ENCODE measurements around the gene RBFOX2. TPM values are rescaled to one million over a fixed set of nuclear protein-coding genes. Genes with fewer than 3 reads are reported as not detected.

Gene RBFOX2
- total RNA-seq, 2 donors from 2014 or later = 81.8 to 86.0 TPM

DNA sequence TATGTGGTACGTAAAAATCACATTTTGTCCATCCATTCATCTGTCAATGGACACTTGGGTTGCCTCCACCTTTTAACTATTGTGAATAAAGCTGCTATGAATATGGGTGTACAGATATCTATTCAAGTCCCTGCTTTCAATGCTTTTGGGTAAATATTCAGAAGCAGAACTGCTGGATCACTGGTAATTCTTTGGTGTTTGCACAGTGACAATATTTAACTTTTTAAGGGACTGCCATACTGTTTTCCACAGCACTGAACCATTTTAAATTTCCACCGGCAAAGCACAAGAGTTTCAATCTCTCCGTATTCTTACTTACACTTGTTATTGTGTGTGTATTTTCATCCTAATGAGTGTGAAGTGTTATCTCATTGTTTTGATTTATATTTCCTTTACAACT is 79.4 kb downstream of the RBFOX2 start:
- Histone ChIP-seq H3K27me3 (no peaks in the 10 kb centered on the region), H3K9me3 (no peaks in the 10 kb centered on the region), H3K4me1 (peaks cover 0 to 9% of the 10 kb centered on the region in 2 donors), H3K4me3 (no peak overlapping the region), H3K27ac (no peak overlapping the region), H3K36me3 (no peaks in the 10 kb centered on the region)
- no peak for DNase-seq (ENCODE audit: low spot score)
- TF ChIP-seq, protein P1, sequence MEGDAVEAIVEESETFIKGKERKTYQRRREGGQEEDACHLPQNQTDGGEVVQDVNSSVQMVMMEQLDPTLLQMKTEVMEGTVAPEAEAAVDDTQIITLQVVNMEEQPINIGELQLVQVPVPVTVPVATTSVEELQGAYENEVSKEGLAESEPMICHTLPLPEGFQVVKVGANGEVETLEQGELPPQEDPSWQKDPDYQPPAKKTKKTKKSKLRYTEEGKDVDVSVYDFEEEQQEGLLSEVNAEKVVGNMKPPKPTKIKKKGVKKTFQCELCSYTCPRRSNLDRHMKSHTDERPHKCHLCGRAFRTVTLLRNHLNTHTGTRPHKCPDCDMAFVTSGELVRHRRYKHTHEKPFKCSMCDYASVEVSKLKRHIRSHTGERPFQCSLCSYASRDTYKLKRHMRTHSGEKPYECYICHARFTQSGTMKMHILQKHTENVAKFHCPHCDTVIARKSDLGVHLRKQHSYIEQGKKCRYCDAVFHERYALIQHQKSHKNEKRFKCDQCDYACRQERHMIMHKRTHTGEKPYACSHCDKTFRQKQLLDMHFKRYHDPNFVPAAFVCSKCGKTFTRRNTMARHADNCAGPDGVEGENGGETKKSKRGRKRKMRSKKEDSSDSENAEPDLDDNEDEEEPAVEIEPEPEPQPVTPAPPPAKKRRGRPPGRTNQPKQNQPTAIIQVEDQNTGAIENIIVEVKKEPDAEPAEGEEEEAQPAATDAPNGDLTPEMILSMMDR (IDR thresholded peaks at IDR 0.05) = no peak

GRCh38 chr22:35947794-35948425 is 80.7 kb downstream of the RBFOX2 start:
- Histone ChIP-seq H3K36me3 (no peaks in the 10 kb centered on the region), H3K9me3 (no peaks in the 10 kb centered on the region), H3K4me3 (no peak overlapping the region), H3K27ac (no peak overlapping the region), H3K4me1 (peaks cover 0 to 9% of the 10 kb centered on the region in 2 donors), H3K27me3 (no peaks in the 10 kb centered on the region)
- TF ChIP-seq, protein P1 (IDR thresholded peaks at IDR 0.05) = no peak
- DNase-seq (ENCODE audit: low spot score) = no peak

GRCh38 chr22:35944458-35944857 is 84.2 kb downstream of the RBFOX2 start:
- no peaks in the 10 kb centered on the region for H3K36me3 ChIP-seq
- no peak for DNase-seq (ENCODE audit: low spot score)
- no peak overlapping the region for H3K27ac ChIP-seq
- no peaks in the 10 kb centered on the region for H3K9me3 ChIP-seq
- no peaks in the 10 kb centered on the region for H3K4me1 ChIP-seq
- TF ChIP-seq, protein P1 (IDR thresholded peaks at IDR 0.05) = no peak
- H3K4me3 ChIP-seq = no peak overlapping the region
- no peaks in the 10 kb centered on the region for H3K27me3 ChIP-seq

- no peak overlapping the region for H3K27ac ChIP-seq
- TF ChIP-seq, protein P1 (IDR thresholded peaks at IDR 0.05) = no peak
- no peaks in the 10 kb centered on the region for H3K36me3 ChIP-seq
- no peak for DNase-seq (ENCODE audit: low spot score)
- no peak overlapping the region for H3K4me3 ChIP-seq
- no peaks in the 10 kb centered on the region for H3K4me1 ChIP-seq
- no peaks in the 10 kb centered on the region for H3K9me3 ChIP-seq
- H3K27me3 ChIP-seq = no peaks in the 10 kb centered on the region
Observed at GRCh38 chr22:35940166-35940565, 88.5 kb downstream of the RBFOX2 start.

- Histone ChIP-seq H3K27ac (no peak overlapping the region), H3K9me3 (no peaks in the 10 kb centered on the region), H3K4me1 (no peaks in the 10 kb centered on the region), H3K27me3 (no peaks in the 10 kb centered on the region), H3K4me3 (no peak overlapping the region), H3K36me3 (no peaks in the 10 kb centered on the region)
- TF ChIP-seq, protein P1 (IDR thresholded peaks at IDR 0.05) = no peak
- no peak for DNase-seq (ENCODE audit: low spot score)
Observed at GRCh38 chr22:35938226-35938625, 90.4 kb downstream of the RBFOX2 start.

- Histone ChIP-seq H3K4me1 (peaks cover 0 to 3% of the 10 kb centered on the region in 2 donors), H3K4me3 (no peak overlapping the region), H3K9me3 (no peaks in the 10 kb centered on the region), H3K27ac (no peak overlapping the region), H3K36me3 (no peaks in the 10 kb centered on the region), H3K27me3 (no peaks in the 10 kb centered on the region)
- TF ChIP-seq, protein P1 (IDR thresholded peaks at IDR 0.05) = peak in 1 of 2 donors; percentile 74
- DNase-seq (ENCODE audit: low spot score) = no peak
Observed at GRCh38 chr22:35930933-35931332, 97.7 kb downstream of the RBFOX2 start.

All from right atrium auricular region (tissue), 2 donors.